Erythroblast (primary cell): ENCODE results near the gene SLC10A7.

Experiments used
- DNase-seq, 2 experiments: peaks; one replicate each; lab custom pipeline; 2025; lab: John Stamatoyannopoulos, UW
- GATA1 ChIP-seq: IDR thresholded peaks from 2 replicates; pipeline ENCODE4 v1.6.1; 2011; ENCODE audit warnings: low read depth, mild to moderate bottlenecking, control low read depth, low read length, moderate library complexity
- POLR2A ChIP-seq: IDR thresholded peaks from 2 replicates; pipeline ENCODE4 v1.6.1; 2011; ENCODE audit warnings: mild to moderate bottlenecking, low read length

The SLC10A7 gene

GRCh38 chr4:146283758-146284651 lies 237.7 kb downstream of the SLC10A7 start:
- TF ChIP-seq POLR2A = no peak
- TF ChIP-seq GATA1 = no peak

GRCh38 chr4:146282657-146283056 lies 239.1 kb downstream of the SLC10A7 start:
- DNase-seq = no peak
- TF ChIP-seq POLR2A (no peak), GATA1 (no peak)

More at GRCh38 chr4:146283758-146284651, 237.7 kb downstream of the SLC10A7 start:
- DNase-seq = no peak

- DNase-seq = no peak
- TF ChIP-seq POLR2A (no peak), GATA1 (no peak)
Measured at GRCh38 chr4:146278986-146279385, 242.8 kb downstream of the SLC10A7 start.

GRCh38 chr4:146275370-146275769 lies 246.4 kb downstream of the SLC10A7 start:
- DNase-seq = peak; percentile 5

GRCh38 chr4:146274774-146275173 lies 247.0 kb downstream of the SLC10A7 start:
- DNase-seq = no peak
- TF ChIP-seq GATA1 = no peak
- no peak for TF ChIP-seq POLR2A

More at GRCh38 chr4:146275370-146275769, 246.4 kb downstream of the SLC10A7 start:
- TF ChIP-seq GATA1 (no peak), POLR2A (no peak)

- DNase-seq = no peak
- no peak for TF ChIP-seq GATA1
- TF ChIP-seq POLR2A = no peak
Measured at GRCh38 chr4:146273204-146273901, 248.4 kb downstream of the SLC10A7 start.

- no peak for TF ChIP-seq GATA1
- TF ChIP-seq POLR2A = no peak
- DNase-seq = no peak
Measured at GRCh38 chr4:146271466-146271865, 250.3 kb downstream of the SLC10A7 start.

GRCh38 chr4:146269228-146269653 lies 252.5 kb downstream of the SLC10A7 start:
- DNase-seq = no peak
- TF ChIP-seq GATA1 (no peak), POLR2A (no peak)

GRCh38 chr4:146267826-146268225 lies 253.9 kb downstream of the SLC10A7 start:
- DNase-seq = no peak
- no peak for TF ChIP-seq POLR2A
- no peak for TF ChIP-seq GATA1

GRCh38 chr4:146265950-146266490 lies 255.7 kb downstream of the SLC10A7 start:
- DNase-seq = no peak
- TF ChIP-seq POLR2A (no peak), GATA1 (no peak)

GRCh38 chr4:146263793-146264192 lies 257.9 kb downstream of the SLC10A7 start:
- DNase-seq = no peak
- no peak for TF ChIP-seq POLR2A
- no peak for TF ChIP-seq GATA1

GRCh38 chr4:146261041-146261440 lies 260.7 kb downstream of the SLC10A7 start:
- TF ChIP-seq POLR2A (no peak), GATA1 (no peak)
- DNase-seq = no peak

GRCh38 chr4:146260521-146260920 lies 261.2 kb downstream of the SLC10A7 start:
- no peak for TF ChIP-seq GATA1
- no peak for DNase-seq

- TF ChIP-seq GATA1 (no peak), POLR2A (no peak)
- no peak for DNase-seq
Measured at GRCh38 chr4:146257511-146257910, 264.2 kb downstream of the SLC10A7 start.

GRCh38 chr4:146256328-146256727 lies 265.4 kb downstream of the SLC10A7 start:
- TF ChIP-seq POLR2A (no peak), GATA1 (no peak)
- no peak for DNase-seq
